Sigmoid colon (tissue), 3 donors: ENCODE data around the gene DDX1.

Experiments
- POLR2A ChIP-seq, 2 donors: fragments of 450-650 bp; IDR thresholded peaks; one replicate each; pipeline ENCODE4 v1.6.1; 2016; ENCODE audit warnings: antibody characterized with exemption in 2 of 2, mild to moderate bottlenecking in 2 of 2, moderate library complexity in 2 of 2
- TF ChIP-seq, protein P1 (sequence below), 4 experiments: fragments of 450-650 bp in 3 of 4; fragments of 200-600 bp in 1 of 4; IDR thresholded peaks; one replicate each; pipeline ENCODE4 v1.5.1; 2016 to 2019; ENCODE audit warnings: antibody characterized with exemption in 4 of 4, mild to moderate bottlenecking in 3 of 4, moderate library complexity in 2 of 4

DNA sequence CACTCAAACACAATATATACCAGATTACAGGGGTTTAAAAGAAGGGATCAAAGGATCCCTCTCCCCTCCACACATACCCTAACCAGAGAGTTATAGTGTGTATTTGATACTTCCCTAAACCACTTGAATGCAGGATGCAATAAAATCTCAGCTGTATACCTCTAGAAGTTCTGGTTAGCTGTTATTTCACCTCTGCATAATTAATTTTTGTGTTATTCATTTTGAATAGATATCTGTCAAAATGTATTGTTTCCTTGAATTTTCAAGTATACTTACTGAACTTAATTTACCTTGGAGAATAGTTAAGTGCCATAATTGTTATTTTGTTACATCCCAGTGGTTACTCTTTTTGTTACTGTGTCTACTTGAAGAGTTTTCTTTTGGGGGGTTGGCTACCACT lies 34.5 kb downstream of the DDX1 start:
- TF ChIP-seq POLR2A (IDR thresholded peaks at IDR 0.05) = no peak
- TF ChIP-seq, protein P1, sequence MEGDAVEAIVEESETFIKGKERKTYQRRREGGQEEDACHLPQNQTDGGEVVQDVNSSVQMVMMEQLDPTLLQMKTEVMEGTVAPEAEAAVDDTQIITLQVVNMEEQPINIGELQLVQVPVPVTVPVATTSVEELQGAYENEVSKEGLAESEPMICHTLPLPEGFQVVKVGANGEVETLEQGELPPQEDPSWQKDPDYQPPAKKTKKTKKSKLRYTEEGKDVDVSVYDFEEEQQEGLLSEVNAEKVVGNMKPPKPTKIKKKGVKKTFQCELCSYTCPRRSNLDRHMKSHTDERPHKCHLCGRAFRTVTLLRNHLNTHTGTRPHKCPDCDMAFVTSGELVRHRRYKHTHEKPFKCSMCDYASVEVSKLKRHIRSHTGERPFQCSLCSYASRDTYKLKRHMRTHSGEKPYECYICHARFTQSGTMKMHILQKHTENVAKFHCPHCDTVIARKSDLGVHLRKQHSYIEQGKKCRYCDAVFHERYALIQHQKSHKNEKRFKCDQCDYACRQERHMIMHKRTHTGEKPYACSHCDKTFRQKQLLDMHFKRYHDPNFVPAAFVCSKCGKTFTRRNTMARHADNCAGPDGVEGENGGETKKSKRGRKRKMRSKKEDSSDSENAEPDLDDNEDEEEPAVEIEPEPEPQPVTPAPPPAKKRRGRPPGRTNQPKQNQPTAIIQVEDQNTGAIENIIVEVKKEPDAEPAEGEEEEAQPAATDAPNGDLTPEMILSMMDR (IDR thresholded peaks at IDR 0.05) = no peak
